Common myeloid progenitor, CD34-positive (primary cell): Measurements from ENCODE around the gene STRN3.
A peak's percentile ranks its signal among the peaks of the same experiment; 100 is the strongest.
"Not testable (repeated sequence)": the region's sequence is repeated elsewhere in the genome, so short reads cannot be mapped to it uniquely, and the experiment has no call there.

Experiments
- CTCF ChIA-PET: fragments of 350-600 bp; sonication (Branson Sonifier 250); formaldehyde crosslinking; loops from one replicate; lab custom pipeline; 2021; ENCODE audit warnings: antibody characterized with exemption; lab: Charles Lee
- POLR2A ChIA-PET: fragments of 350-600 bp; sonication (Branson Sonifier 250); formaldehyde crosslinking; loops from one replicate; lab custom pipeline; 2021; ENCODE audit warnings: antibody characterized with exemption; lab: Charles Lee
- DNase-seq, 3 donors: peaks; one replicate each; pipeline versions ENCODE4 v3.0.0 to v3.0.0-alpha.2; 2013
- H3K27ac ChIP-seq, 2 experiments: 1 replicate in 1 of 2; 2 replicates in 1 of 2; pipeline ENCODE4 v1.7.0; 2013; ENCODE audit warnings: inconsistent platforms in 2 of 2, low read length in 2 of 2, mild to moderate bottlenecking in 2 of 2, low read depth in 1 of 2, moderate library complexity in 1 of 2; ENCODE audit not compliant: severe bottlenecking in 2 of 2, insufficient read depth in 1 of 2, poor library complexity in 1 of 2
- H3K27me3 ChIP-seq, 5 experiments: replicated peaks in 2 of 5; 1 replicate in 3 of 5; 2 replicates in 2 of 5; pipeline versions ENCODE4 v1.6.1 to v1.7.0; 2013; ENCODE audit warnings: low read length in 4 of 5, mild to moderate bottlenecking in 2 of 5, moderate library complexity in 2 of 5, inconsistent platforms in 1 of 5; ENCODE audit not compliant: insufficient read depth in 5 of 5, control insufficient read depth in 4 of 5
- H3K36me3 ChIP-seq, 4 experiments: 1 replicate in 2 of 4; 2 replicates in 2 of 4; pipeline versions ENCODE4 v1.6.1 to v1.7.0; 2013; ENCODE audit warnings: low read length in 3 of 4, control low read depth in 1 of 4, mild to moderate bottlenecking in 1 of 4; ENCODE audit not compliant: control insufficient read depth in 4 of 4, insufficient read depth in 4 of 4
- H3K4me1 ChIP-seq, 4 experiments: 1 replicate in 3 of 4; 2 replicates in 1 of 4; pipeline versions ENCODE4 v1.6.1 to v1.7.1; 2013; ENCODE audit warnings: low read length in 3 of 4, mild to moderate bottlenecking in 3 of 4, control low read depth in 1 of 4, inconsistent platforms in 1 of 4, moderate library complexity in 1 of 4; ENCODE audit not compliant: control insufficient read depth in 4 of 4, insufficient read depth in 4 of 4; ENCODE audit errors: control extremely low read depth in 1 of 4
- H3K4me3 ChIP-seq, 7 experiments: 1 replicate in 4 of 7; 2 replicates in 3 of 7; pipeline versions ENCODE4 v1.5.1 to v1.7.0; 2013; ENCODE audit warnings: mild to moderate bottlenecking in 7 of 7, low read length in 6 of 7, moderate library complexity in 6 of 7, inconsistent platforms in 2 of 7, low read depth in 2 of 7, control low read depth in 1 of 7; ENCODE audit not compliant: insufficient read depth in 4 of 7, control insufficient read depth in 1 of 7; ENCODE audit errors: extremely low read depth in 1 of 7
- H3K9me3 ChIP-seq, 5 experiments: 1 replicate in 4 of 5; 2 replicates in 1 of 5; pipeline versions ENCODE4 v1.6.1 to v1.7.1; 2013; ENCODE audit warnings: low read length in 4 of 5, mild to moderate bottlenecking in 2 of 5, inconsistent platforms in 1 of 5, low read depth in 1 of 5, moderate library complexity in 1 of 5; ENCODE audit not compliant: control insufficient read depth in 4 of 5, insufficient read depth in 2 of 5; ENCODE audit errors: control extremely low read depth in 1 of 5
- WGBS: methylation state at CpG from one replicate; pipeline ENCODE4 v1.1.5; 2013; ENCODE audit not compliant: insufficient coverage; 5-methylcytosine and 5-hydroxymethylcytosine counted together

Gene STRN3

GRCh38 chr14:30907659-30908057 is 118.5 kb downstream of the STRN3 start:
- CTCF ChIA-PET = interaction anchor here (0.6 kb wide), 1 partner anchor 456 kb away, joined by 3 read pairs; no protein-coding TSS in a partner anchor
- POLR2A ChIA-PET = no interaction called here
- no peak overlapping the region for H3K27ac ChIP-seq

DNA sequence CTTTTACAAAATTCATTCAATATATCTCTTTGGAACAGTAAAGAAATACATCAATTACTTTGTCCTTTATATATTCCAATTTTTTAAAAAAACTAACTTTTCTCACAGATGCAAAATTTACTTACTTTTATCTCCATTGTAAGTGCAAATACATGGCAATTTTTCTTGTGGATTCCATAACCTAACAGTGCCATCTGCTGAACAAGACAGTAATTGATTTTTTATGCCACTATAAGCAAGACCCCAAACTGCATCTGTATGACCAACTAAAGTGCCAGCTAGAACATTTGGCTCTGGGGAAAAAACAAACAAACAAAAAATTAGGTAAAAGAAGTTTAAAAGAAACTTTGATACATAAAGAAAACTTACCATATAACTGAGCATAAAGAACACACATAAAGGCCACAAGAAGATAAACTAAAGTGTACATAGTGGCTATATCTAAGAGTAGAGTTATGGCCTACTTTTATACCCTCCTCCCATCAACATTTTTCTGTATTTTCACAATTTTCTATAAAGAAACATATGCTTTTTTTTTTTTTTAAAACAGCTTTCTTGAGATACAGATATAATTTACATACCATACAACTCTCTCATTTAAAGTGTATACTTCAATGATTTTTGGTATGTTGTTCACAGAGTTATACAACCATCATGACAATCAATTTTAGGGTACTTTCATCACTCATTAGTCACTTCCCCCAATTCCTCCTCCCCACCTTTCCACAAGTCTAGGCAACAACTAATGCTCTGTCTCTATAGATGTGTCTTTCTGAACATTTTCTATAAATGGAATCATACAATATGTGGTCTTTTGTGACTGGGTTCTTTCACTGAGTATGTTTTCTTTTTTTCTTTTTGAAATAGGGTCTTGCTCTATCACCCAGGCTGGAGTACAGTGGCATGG is 119.2 kb downstream of the STRN3 start:
- H3K27me3 ChIP-seq = no peaks in the 10 kb centered on the region
- no peak overlapping the region for H3K27ac ChIP-seq
- no peaks in the 10 kb centered on the region for H3K4me1 ChIP-seq
- peaks cover 8 to 50% (median 24%) of the 10 kb centered on the region in 4 experiments for H3K36me3 ChIP-seq
- H3K4me3 ChIP-seq = no peak overlapping the region
- CTCF ChIA-PET = interaction anchor here (0.6 kb wide), 1 partner anchor 457 kb away, joined by 3 read pairs; no protein-coding TSS in a partner anchor
- peak; percentile 39 to 71 (median 65) for DNase-seq
- POLR2A ChIA-PET = no interaction called here
- H3K9me3 ChIP-seq = no peaks in the 10 kb centered on the region

More at GRCh38 chr14:30907659-30908057, 118.5 kb downstream of the STRN3 start:
- Histone ChIP-seq H3K4me3 (no peak overlapping the region), H3K36me3 (peaks cover 9 to 51% (median 24%) of the 10 kb centered on the region in 4 experiments), H3K9me3 (no peaks in the 10 kb centered on the region), H3K27me3 (no peaks in the 10 kb centered on the region), H3K4me1 (no peaks in the 10 kb centered on the region)
- no peak for DNase-seq
- no CpG with 5 or more reads among the region's 1 CpG for WGBS

- Histone ChIP-seq H3K27ac (no peak overlapping the region), H3K36me3 (peaks cover 2 to 30% (median 20%) of the 10 kb centered on the region in 4 experiments), H3K4me1 (no peaks in the 10 kb centered on the region), H3K9me3 (no peaks in the 10 kb centered on the region), H3K27me3 (no peaks in the 10 kb centered on the region), H3K4me3 (no peak overlapping the region)
- DNase-seq = no peak
- ChIA-PET CTCF (interaction anchor here (0.6 to 1.3 kb wide), 2 partner anchors 11 to 248 kb away, joined by 3 to 4 read pairs; no protein-coding TSS in a partner anchor), POLR2A (no interaction called here)
- WGBS = no CpG with 5 or more reads among the region's 2 CpGs
These were observed 122.7 kb downstream of the STRN3 start for GRCh38 chr14:30903285-30904124.

DNA sequence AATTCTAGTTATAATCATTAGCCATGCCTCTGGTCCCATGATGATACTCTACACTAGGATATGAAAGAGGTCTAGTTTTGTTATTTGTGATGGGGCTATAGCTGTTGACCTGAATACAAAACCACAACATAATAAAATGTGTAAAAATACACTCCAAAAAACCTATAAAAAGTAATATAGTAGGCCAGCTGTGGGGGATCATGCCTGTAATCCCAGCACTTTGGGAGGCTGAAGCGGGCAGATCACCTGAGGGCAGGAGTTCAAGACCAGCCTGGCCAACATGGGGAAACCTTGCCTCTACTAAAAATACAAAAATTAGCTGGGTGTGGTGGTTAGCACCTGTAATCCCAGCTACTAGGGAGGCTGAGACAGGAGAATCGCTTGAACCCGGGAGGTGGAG is 129.1 kb downstream of the STRN3 start:
- DNase-seq, H3K4me1 ChIP-seq, H3K4me3 ChIP-seq, POLR2A ChIA-PET, H3K27me3 ChIP-seq, H3K9me3 ChIP-seq, CTCF ChIA-PET, H3K27ac ChIP-seq: not testable (repeated sequence)
- 100% methylated on average over 1 of the region's 3 CpGs for WGBS
- H3K36me3 ChIP-seq = peaks cover 11 to 34% (median 18%) of the 10 kb centered on the region in 4 experiments

DNA sequence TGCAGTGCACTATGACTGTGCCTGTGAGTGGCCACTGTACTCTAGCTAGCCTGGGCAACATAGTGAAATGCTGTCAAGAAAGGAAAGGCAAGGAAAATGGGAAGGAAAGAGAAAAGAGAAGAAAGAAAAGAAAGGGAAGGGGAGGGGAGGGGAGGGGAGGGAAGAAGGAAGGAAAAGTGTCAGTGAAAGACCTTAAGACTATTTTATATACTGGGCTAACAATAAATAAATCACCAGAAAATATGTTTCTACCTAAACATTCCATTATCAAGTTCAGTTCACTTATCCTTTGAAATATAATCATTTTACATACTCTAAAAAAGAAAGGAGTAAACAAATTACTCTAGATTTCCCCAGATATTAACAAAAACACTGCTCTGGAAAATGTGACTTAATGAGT is 129.7 kb downstream of the STRN3 start:
- CTCF ChIA-PET = no interaction called here
- no peak overlapping the region for H3K4me3 ChIP-seq
- no peaks in the 10 kb centered on the region for H3K9me3 ChIP-seq
- no peak overlapping the region for H3K27ac ChIP-seq
- H3K4me1 ChIP-seq = no peaks in the 10 kb centered on the region
- POLR2A ChIA-PET = no interaction called here
- H3K36me3 ChIP-seq = peaks cover 11 to 31% (median 16%) of the 10 kb centered on the region in 4 experiments
- no peaks in the 10 kb centered on the region for H3K27me3 ChIP-seq
- no peak for DNase-seq

GRCh38 chr14:30894923-30895515 is 131.2 kb downstream of the STRN3 start:
- Histone ChIP-seq H3K36me3 (peaks cover 11 to 23% (median 16%) of the 10 kb centered on the region in 4 experiments), H3K27me3 (no peaks in the 10 kb centered on the region), H3K4me1 (no peaks in the 10 kb centered on the region), H3K4me3 (no peak overlapping the region), H3K27ac (no peak overlapping the region), H3K9me3 (no peaks in the 10 kb centered on the region)
- no peak for DNase-seq
- ChIA-PET POLR2A (no interaction called here), CTCF (interaction anchor here (0.8 to 1.1 kb wide), 2 partner anchors 19 to 239 kb away, joined by 3 read pairs; no protein-coding TSS in a partner anchor)
- WGBS = 100% methylated on average over 2 of the region's 4 CpGs
